Parathyroid adenoma (tissue), 2 donors: ENCODE measurements around the gene PGAP6.

Experiments used
- H2AFZ ChIP-seq: fragments of 300-600 bp; sonication (generic); one replicate; pipeline ENCODE4 v1.7.0; 2017; ENCODE audit warnings: antibody characterized with exemption, mild to moderate bottlenecking
- H3K27ac ChIP-seq: fragments of 300-600 bp; sonication (generic); one replicate; pipeline ENCODE4 v1.7.0; 2017
- H3K27me3 ChIP-seq: fragments of 300-600 bp; sonication (generic); one replicate; pipeline ENCODE4 v1.7.0; 2017; ENCODE audit warnings: low read length; ENCODE audit not compliant: control insufficient read depth, insufficient read depth
- H3K36me3 ChIP-seq: fragments of 300-600 bp; sonication (generic); one replicate; pipeline ENCODE4 v1.7.0; 2017; ENCODE audit warnings: low read length; ENCODE audit not compliant: control insufficient read depth, insufficient read depth
- H3K4me1 ChIP-seq: fragments of 300-600 bp; sonication (generic); one replicate; pipeline ENCODE4 v1.7.0; 2017; ENCODE audit warnings: control low read depth
- H3K4me2 ChIP-seq: fragments of 300-600 bp; sonication (generic); one replicate; pipeline ENCODE4 v1.7.0; 2017; ENCODE audit warnings: low read length
- H3K4me3 ChIP-seq: fragments of 300-600 bp; sonication (generic); one replicate; pipeline ENCODE4 v1.7.0; 2017; ENCODE audit warnings: low read depth, low read length
- H3K79me2 ChIP-seq: fragments of 300-600 bp; sonication (generic); one replicate; pipeline ENCODE4 v1.7.0; 2017; ENCODE audit warnings: control low read depth
- H3K9ac ChIP-seq: fragments of 300-600 bp; sonication (generic); one replicate; pipeline ENCODE4 v1.7.0; 2017; ENCODE audit warnings: mild to moderate bottlenecking
- H3K9me3 ChIP-seq: fragments of 300-600 bp; sonication (generic); one replicate; pipeline ENCODE4 v1.7.0; 2017; ENCODE audit warnings: low read length; ENCODE audit not compliant: control insufficient read depth
- CTCF ChIP-seq: fragments of 300-600 bp; sonication (generic); IDR thresholded peaks from one replicate; pipeline ENCODE4 v1.7.0; 2017; ENCODE audit warnings: antibody characterized with exemption, mild to moderate bottlenecking
- donor health status: primary hyperparathyroidism.

The PGAP6 gene

GRCh38 chr16:401468-402348 is 19.9 kb upstream of the PGAP6 start, which contains the start of gene DECR2:
Gene DECR2 (plus strand): TSS chr16:401885. CDS start chr16:401964, 79 bp downstream.
- H3K79me2 ChIP-seq: peaks cover 2% of the 10 kb centered on the region
- no peaks in the 10 kb centered on the region for H3K9me3 ChIP-seq
- peak within 1 kb of the TSS; percentile 95 for H2AFZ ChIP-seq
- H3K27ac ChIP-seq: peak within 1 kb of the TSS; percentile 73
- peak; percentile 62 for TF ChIP-seq CTCF
- H3K4me3 ChIP-seq: peak within 1 kb of the TSS; percentile 87
- no peaks in the 10 kb centered on the region for H3K27me3 ChIP-seq
- H3K9ac ChIP-seq: peak within 1 kb of the TSS; percentile 81
- no peaks in the 10 kb centered on the region for H3K36me3 ChIP-seq
- H3K4me2 ChIP-seq: peak within 1 kb of the TSS; percentile 91
- H3K4me1 ChIP-seq: peaks cover 4% of the 10 kb centered on the region

- Histone ChIP-seq H3K9ac (no peak overlapping the region), H3K79me2 (peaks cover 2% of the 10 kb centered on the region), H2AFZ (no peak overlapping the region), H3K9me3 (no peaks in the 10 kb centered on the region), H3K27me3 (no peaks in the 10 kb centered on the region), H3K27ac (no peak overlapping the region), H3K4me2 (no peak overlapping the region), H3K36me3 (no peaks in the 10 kb centered on the region), H3K4me3 (peak overlapping the region; percentile 87), H3K4me1 (peaks cover 10% of the 10 kb centered on the region)
- TF ChIP-seq CTCF: no peak
Observed at GRCh38 chr16:400061-400591, 18.3 kb upstream of the PGAP6 start.

GRCh38 chr16:399340-400019 is 17.7 kb upstream of the PGAP6 start:
- Histone ChIP-seq H3K79me2 (peaks cover 2% of the 10 kb centered on the region), H3K27ac (no peak overlapping the region), H3K9me3 (no peaks in the 10 kb centered on the region), H3K4me2 (no peak overlapping the region), H2AFZ (no peak overlapping the region), H3K9ac (no peak overlapping the region), H3K4me1 (peaks cover 10% of the 10 kb centered on the region), H3K4me3 (no peak overlapping the region), H3K36me3 (no peaks in the 10 kb centered on the region), H3K27me3 (no peaks in the 10 kb centered on the region)
- TF ChIP-seq CTCF: no peak

GRCh38 chr16:398561-399339 is 17.0 kb upstream of the PGAP6 start:
- no peak overlapping the region for H3K9ac ChIP-seq
- no peak overlapping the region for H3K4me3 ChIP-seq

More at GRCh38 chr16:398561-399339, 17.0 kb upstream of the PGAP6 start:
- Histone ChIP-seq H3K27ac (peak overlapping the region; percentile 85), H3K36me3 (no peaks in the 10 kb centered on the region), H3K79me2 (peaks cover 2% of the 10 kb centered on the region), H3K4me1 (peaks cover 10% of the 10 kb centered on the region), H3K4me2 (no peak overlapping the region), H3K27me3 (no peaks in the 10 kb centered on the region), H3K9me3 (no peaks in the 10 kb centered on the region), H2AFZ (no peak overlapping the region)
- no peak for TF ChIP-seq CTCF
